Stimulated activated effector memory CD8-positive, alpha-beta T cell treated with anti-CD3 and anti-CD28 coated beads, Interleukin-12 subunit alpha, Interleukin-12 subunit beta, amount 100 ng/mL, for 72 hours (primary cell): ENCODE results near the gene NAALADL2.

Experiments
- ATAC-seq: fragments of 150-1000 bp; cut with Tn5 transposase; 2 replicates; pipeline ENCODE4 v1.10.0; 2021
- DNase-seq, 2 donors: peaks; one replicate each; pipeline ENCODE4 v3.0.0; 2021 to 2022; ENCODE audit warnings: low spot score in 2 of 2
- H3K27ac Mint-ChIP-seq: one replicate; pipeline ENCODE4 v1.8.0; 2022; ENCODE audit warnings: mild to moderate bottlenecking, mixed read lengths
- H3K36me3 Mint-ChIP-seq: one replicate; pipeline ENCODE4 v1.8.0; 2022; ENCODE audit warnings: mild to moderate bottlenecking, mixed read lengths
- H3K4me1 Mint-ChIP-seq: one replicate; pipeline ENCODE4 v1.8.0; 2022; ENCODE audit warnings: mixed read lengths
- H3K4me3 Mint-ChIP-seq: one replicate; pipeline ENCODE4 v1.8.0; 2022; ENCODE audit warnings: mild to moderate bottlenecking, mixed read lengths
- H3K9me3 Mint-ChIP-seq: one replicate; pipeline ENCODE4 v1.8.0; 2022; ENCODE audit warnings: mixed read lengths

Gene NAALADL2

DNA sequence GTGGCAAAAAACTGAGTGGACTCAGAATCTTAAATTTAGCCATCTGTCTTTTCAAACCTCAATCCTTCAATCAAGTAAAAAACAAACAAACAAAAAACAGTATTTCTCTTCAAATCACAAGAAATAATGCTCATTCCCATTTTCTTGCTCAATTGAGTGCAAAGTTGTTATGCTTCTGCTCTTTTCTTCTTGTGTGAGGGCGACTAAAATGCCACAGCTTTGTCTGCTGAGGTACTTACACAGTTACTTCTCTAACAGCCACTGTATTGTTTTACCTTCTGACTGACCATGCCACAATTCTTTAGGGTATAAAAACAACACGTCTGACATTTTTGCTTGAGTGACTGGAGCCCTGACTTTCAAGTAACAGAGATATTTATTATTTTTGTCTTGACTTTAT, 617.4 kb downstream of the NAALADL2 start:
- ATAC-seq (no peak), DNase-seq (no peak)
- peaks cover 7% of the 10 kb centered on the region for H3K9me3 Mint-ChIP-seq
- no peaks in the 10 kb centered on the region for H3K4me1 Mint-ChIP-seq
- H3K27ac Mint-ChIP-seq = no peak overlapping the region
- H3K36me3 Mint-ChIP-seq = no peaks in the 10 kb centered on the region
- no peak overlapping the region for H3K4me3 Mint-ChIP-seq

GRCh38 chr3:175477651-175478224, 618.6 kb downstream of the NAALADL2 start:
- DNase-seq (no peak), ATAC-seq (no peak)
- no peak overlapping the region for H3K4me3 Mint-ChIP-seq

DNA sequence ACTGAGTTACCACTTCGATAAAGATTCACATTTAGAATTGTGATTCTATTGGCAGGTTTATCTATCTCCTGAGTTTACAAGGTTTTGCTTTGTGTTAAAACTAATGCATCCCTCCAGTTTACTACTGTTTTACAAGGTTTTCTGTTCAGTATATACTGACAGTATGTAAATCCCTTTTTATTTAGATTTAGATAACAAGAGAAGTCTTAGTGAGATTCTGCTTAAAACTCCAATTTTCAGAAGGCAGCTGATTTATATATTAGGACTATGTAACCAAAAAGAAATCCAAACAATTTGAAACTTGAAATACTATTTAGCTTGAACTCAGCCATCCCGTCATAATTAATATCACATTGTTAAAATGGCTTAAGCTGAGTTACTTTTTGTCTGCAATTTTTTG, 619.2 kb downstream of the NAALADL2 start:
- Mint-ChIP-seq H3K9me3 (peaks cover 12% of the 10 kb centered on the region), H3K27ac (no peak overlapping the region), H3K36me3 (no peaks in the 10 kb centered on the region), H3K4me3 (no peak overlapping the region), H3K4me1 (no peaks in the 10 kb centered on the region)
- ATAC-seq (no peak), DNase-seq (no peak)

More at GRCh38 chr3:175477651-175478224, 618.6 kb downstream of the NAALADL2 start:
- Mint-ChIP-seq H3K4me1 (no peaks in the 10 kb centered on the region), H3K9me3 (peaks cover 11% of the 10 kb centered on the region), H3K27ac (no peak overlapping the region), H3K36me3 (no peaks in the 10 kb centered on the region)

GRCh38 chr3:175479175-175479574, 620.0 kb downstream of the NAALADL2 start:
- Mint-ChIP-seq H3K36me3 (no peaks in the 10 kb centered on the region), H3K4me3 (no peak overlapping the region), H3K4me1 (no peaks in the 10 kb centered on the region), H3K9me3 (peaks cover 12% of the 10 kb centered on the region), H3K27ac (no peak overlapping the region)
- no peak for ATAC-seq
- DNase-seq = no peak

GRCh38 chr3:175479800-175480199, 620.7 kb downstream of the NAALADL2 start:
- Mint-ChIP-seq H3K9me3 (peaks cover 12% of the 10 kb centered on the region), H3K4me1 (no peaks in the 10 kb centered on the region), H3K36me3 (no peaks in the 10 kb centered on the region), H3K27ac (no peak overlapping the region), H3K4me3 (no peak overlapping the region)
- ATAC-seq (no peak), DNase-seq (no peak)

DNA sequence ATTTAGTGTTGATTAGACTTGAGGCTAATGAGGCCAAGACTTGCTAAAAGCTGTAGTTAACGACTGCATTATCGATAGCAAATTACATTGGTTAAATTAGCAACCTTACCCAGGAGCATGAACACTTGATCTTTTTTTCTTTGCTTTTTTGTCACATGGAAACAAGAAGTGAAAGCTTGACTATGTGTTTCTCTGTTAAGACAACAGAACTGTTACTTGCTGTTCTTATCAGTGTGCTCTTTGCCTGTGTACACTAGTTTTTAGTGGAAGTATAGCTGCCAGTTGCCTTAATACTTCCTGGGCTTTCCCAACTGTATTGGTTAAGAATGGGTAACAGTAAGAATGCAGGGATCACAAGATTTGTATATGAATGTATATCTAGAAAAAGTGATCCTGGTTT, 625.5 kb downstream of the NAALADL2 start:
- no peak for ATAC-seq
- H3K4me1 Mint-ChIP-seq = no peaks in the 10 kb centered on the region
- no peak overlapping the region for H3K27ac Mint-ChIP-seq
- H3K4me3 Mint-ChIP-seq = no peak overlapping the region
- H3K9me3 Mint-ChIP-seq = peaks cover 12% of the 10 kb centered on the region
- no peaks in the 10 kb centered on the region for H3K36me3 Mint-ChIP-seq
- no peak for DNase-seq

- Mint-ChIP-seq H3K27ac (no peak overlapping the region), H3K36me3 (no peaks in the 10 kb centered on the region), H3K4me3 (no peak overlapping the region), H3K4me1 (no peaks in the 10 kb centered on the region), H3K9me3 (peaks cover 10% of the 10 kb centered on the region)
- DNase-seq (no peak), ATAC-seq (no peak)
These were observed 626.3 kb downstream of the NAALADL2 start for GRCh38 chr3:175485436-175485835.

DNA sequence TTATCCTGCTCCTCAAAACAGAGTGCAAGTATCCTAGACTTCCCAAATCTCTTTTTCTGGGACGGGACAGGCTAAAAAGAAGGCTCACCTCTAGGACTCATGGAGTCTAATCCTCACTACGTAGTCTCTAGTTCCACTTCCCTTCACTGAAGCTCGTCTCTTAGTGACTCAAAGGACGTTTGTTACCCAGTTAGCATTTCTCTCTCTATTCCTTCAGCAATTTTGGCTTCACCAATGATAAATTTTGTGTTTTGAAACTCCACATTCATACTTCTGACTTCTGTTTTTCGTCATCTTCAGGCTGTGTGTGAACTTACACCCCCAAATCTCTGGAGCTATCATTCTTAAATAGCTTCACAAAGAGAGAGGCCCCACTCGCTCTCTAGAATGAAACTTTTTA, 627.1 kb downstream of the NAALADL2 start:
- Mint-ChIP-seq H3K27ac (no peak overlapping the region), H3K9me3 (peaks cover 11% of the 10 kb centered on the region), H3K4me1 (no peaks in the 10 kb centered on the region), H3K4me3 (no peak overlapping the region), H3K36me3 (no peaks in the 10 kb centered on the region)
- DNase-seq = no peak
- ATAC-seq = no peak

GRCh38 chr3:175489406-175489805, 630.3 kb downstream of the NAALADL2 start:
- no peaks in the 10 kb centered on the region for H3K36me3 Mint-ChIP-seq
- peaks cover 10% of the 10 kb centered on the region for H3K9me3 Mint-ChIP-seq
- ATAC-seq (no peak), DNase-seq (no peak)
- no peak overlapping the region for H3K4me3 Mint-ChIP-seq
- no peak overlapping the region for H3K27ac Mint-ChIP-seq
- H3K4me1 Mint-ChIP-seq = no peaks in the 10 kb centered on the region

DNA sequence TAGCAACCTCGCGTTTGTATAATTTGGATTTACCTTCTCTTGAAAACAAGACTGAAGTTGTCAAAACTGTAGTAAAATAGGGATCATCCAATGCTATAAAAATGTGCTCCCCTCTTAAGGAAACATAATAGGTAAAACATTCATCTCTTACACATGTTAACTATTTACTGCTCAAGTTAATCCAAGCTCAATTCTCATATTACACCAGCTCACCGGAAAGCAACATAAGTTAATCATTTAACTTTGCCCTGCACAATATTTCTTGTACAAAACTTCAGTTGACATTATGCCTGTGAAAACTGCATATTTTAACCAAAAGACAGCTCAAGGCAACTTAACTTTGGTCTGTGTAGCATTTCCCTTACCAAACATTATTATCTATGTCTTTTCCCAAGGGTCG, 634.2 kb downstream of the NAALADL2 start:
- Mint-ChIP-seq H3K9me3 (peaks cover 9% of the 10 kb centered on the region), H3K4me1 (no peaks in the 10 kb centered on the region), H3K27ac (no peak overlapping the region), H3K4me3 (no peak overlapping the region), H3K36me3 (no peaks in the 10 kb centered on the region)
- DNase-seq (no peak), ATAC-seq (no peak)

DNA sequence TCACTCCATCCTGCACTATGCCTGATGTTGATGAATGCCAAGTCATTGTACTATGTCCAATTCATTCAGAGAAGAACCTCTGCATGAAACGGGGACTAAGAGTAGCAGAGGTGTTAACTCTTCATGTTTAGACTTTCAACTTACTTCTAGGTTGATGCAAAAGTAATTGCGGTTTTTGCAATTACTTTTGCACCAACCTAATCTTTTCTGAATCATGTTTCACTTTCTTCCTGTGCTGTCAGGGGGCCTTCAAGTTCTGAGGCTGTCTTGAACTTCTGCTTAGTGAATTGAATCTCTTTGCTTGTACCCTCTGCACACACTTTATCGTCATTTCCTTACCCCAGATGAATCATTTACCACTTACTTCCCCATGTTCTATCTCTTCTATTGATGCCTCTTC, 636.2 kb downstream of the NAALADL2 start:
- Mint-ChIP-seq H3K9me3 (peaks cover 9% of the 10 kb centered on the region), H3K36me3 (no peaks in the 10 kb centered on the region), H3K4me3 (no peak overlapping the region), H3K27ac (no peak overlapping the region), H3K4me1 (no peaks in the 10 kb centered on the region)
- ATAC-seq = no peak
- DNase-seq = no peak

DNA sequence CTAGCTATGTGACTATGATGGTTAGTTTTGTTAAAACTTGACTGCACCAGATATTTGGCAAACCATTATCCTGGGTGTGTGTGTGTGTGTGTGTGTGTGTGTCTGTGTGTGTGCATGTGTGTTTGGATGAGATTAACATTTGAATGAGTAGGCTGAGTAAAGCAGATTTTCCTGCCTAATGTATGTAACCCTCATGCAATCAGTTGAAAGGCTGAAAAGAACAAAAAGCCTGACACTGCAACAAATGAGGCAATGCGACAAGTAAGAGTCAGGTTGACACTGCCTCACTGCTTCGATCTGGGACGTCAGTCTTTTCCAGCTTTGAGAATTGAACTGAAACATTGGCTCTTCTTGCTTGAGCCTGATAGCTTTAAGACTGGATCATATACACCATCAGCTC, 643.0 kb downstream of the NAALADL2 start:
- H3K9me3 Mint-ChIP-seq = peaks cover 17% of the 10 kb centered on the region
- H3K27ac Mint-ChIP-seq = no peak overlapping the region
- ATAC-seq = no peak
- DNase-seq = no peak
- H3K4me1 Mint-ChIP-seq = no peaks in the 10 kb centered on the region
- H3K4me3 Mint-ChIP-seq = no peak overlapping the region
- H3K36me3 Mint-ChIP-seq = no peaks in the 10 kb centered on the region

GRCh38 chr3:175511219-175511785, 652.2 kb downstream of the NAALADL2 start:
- Mint-ChIP-seq H3K36me3 (no peaks in the 10 kb centered on the region), H3K4me1 (no peaks in the 10 kb centered on the region), H3K27ac (no peak overlapping the region), H3K9me3 (peaks cover 10% of the 10 kb centered on the region), H3K4me3 (no peak overlapping the region)
- no peak for DNase-seq
- no peak for ATAC-seq

GRCh38 chr3:175512700-175513099, 653.6 kb downstream of the NAALADL2 start:
- H3K9me3 Mint-ChIP-seq = peaks cover 11% of the 10 kb centered on the region
- no peak overlapping the region for H3K4me3 Mint-ChIP-seq
- ATAC-seq (no peak), DNase-seq (no peak)
- H3K4me1 Mint-ChIP-seq = no peaks in the 10 kb centered on the region
- H3K36me3 Mint-ChIP-seq = no peaks in the 10 kb centered on the region
- no peak overlapping the region for H3K27ac Mint-ChIP-seq

GRCh38 chr3:175518459-175518858, 659.3 kb downstream of the NAALADL2 start:
- H3K4me1 Mint-ChIP-seq = no peaks in the 10 kb centered on the region
- H3K36me3 Mint-ChIP-seq = no peaks in the 10 kb centered on the region
- H3K27ac Mint-ChIP-seq = no peak overlapping the region
- no peak for DNase-seq
- peaks cover 18% of the 10 kb centered on the region for H3K9me3 Mint-ChIP-seq
- no peak for ATAC-seq
- no peak overlapping the region for H3K4me3 Mint-ChIP-seq

- DNase-seq (no peak), ATAC-seq (no peak)
- Mint-ChIP-seq H3K4me1 (no peaks in the 10 kb centered on the region), H3K4me3 (no peak overlapping the region), H3K27ac (no peak overlapping the region), H3K9me3 (peaks cover 20% of the 10 kb centered on the region), H3K36me3 (no peaks in the 10 kb centered on the region)
These were observed 662.3 kb downstream of the NAALADL2 start for GRCh38 chr3:175521406-175521805.

- no peak overlapping the region for H3K4me3 Mint-ChIP-seq
- H3K9me3 Mint-ChIP-seq = peaks cover 12% of the 10 kb centered on the region
These were observed 667.1 kb downstream of the NAALADL2 start for GRCh38 chr3:175526191-175526590.

More at GRCh38 chr3:175526191-175526590, 667.1 kb downstream of the NAALADL2 start:
- Mint-ChIP-seq H3K4me1 (no peaks in the 10 kb centered on the region), H3K36me3 (no peaks in the 10 kb centered on the region), H3K27ac (no peak overlapping the region)
- ATAC-seq (no peak), DNase-seq (no peak)
